HEK293 (cell line): Measurements from ENCODE around the gene PLXND1.
A peak's percentile ranks its signal among the peaks of the same experiment; 100 is the strongest.

Experiments
- CTCF ChIA-PET: fragments of 350-600 bp; formaldehyde crosslinking; extraction: SDS; loops from one replicate; lab custom pipeline; 2021; ENCODE audit warnings: antibody characterized with exemption; lab: Yijun Ruan, JAX
- POLR2A ChIA-PET: fragments of 300-600 bp; formaldehyde crosslinking; extraction: SDS; loops from one replicate; lab custom pipeline; 2020; ENCODE audit warnings: antibody characterized with exemption, inconsistent platforms; lab: Yijun Ruan, JAX
- H3K27ac ChIP-seq: fragments of 200-500 bp; sonication (Bioruptor generic); 2 replicates; pipeline ENCODE4 v1.5.1; 2014; ENCODE audit warnings: low read depth, low read length, control low read depth, inconsistent platforms; ENCODE audit errors: extremely low read depth
- H3K36me3 ChIP-seq, 2 experiments: fragments of 200-500 bp in 1 of 2; sonication (Bioruptor generic) in 1 of 2; 1 replicate in 1 of 2; 2 replicates in 1 of 2; pipeline ENCODE4 v1.5.1; 2014 to 2017; ENCODE audit warnings: inconsistent platforms in 2 of 2, low read length in 2 of 2; ENCODE audit not compliant: control insufficient read depth in 2 of 2, insufficient read depth in 1 of 2
- H3K4me1 ChIP-seq: fragments of 200-500 bp; sonication (Bioruptor generic); 2 replicates; pipeline ENCODE4 v1.5.1; 2014; ENCODE audit warnings: mild to moderate bottlenecking, low read length, inconsistent platforms; ENCODE audit not compliant: control insufficient read depth, insufficient read depth
- H3K4me3 ChIP-seq: 2 replicates; pipeline ENCODE4 v1.5.1; 2011; ENCODE audit warnings: low read depth, mild to moderate bottlenecking, control low read depth, low read length, moderate library complexity
- H3K9me3 ChIP-seq: fragments of 200-500 bp; sonication (Bioruptor generic); 2 replicates; pipeline ENCODE4 v1.5.1; 2014; ENCODE audit warnings: low read depth, low read length, inconsistent platforms; ENCODE audit not compliant: control insufficient read depth, insufficient read depth
- EGR2 ChIP-seq: fragments of 450-650 bp; formaldehyde crosslinking; IDR thresholded peaks from 2 replicates; pipeline ENCODE4 v1.5.1; 2016; ENCODE audit warnings: low read depth, missing biosample characterization, missing genetic modification characterization
- GLI2 ChIP-seq: fragments of 450-650 bp; formaldehyde crosslinking; IDR thresholded peaks from 2 replicates; pipeline ENCODE4; 2017; ENCODE audit warnings: missing biosample characterization, missing genetic modification characterization, low read depth, borderline replicate concordance
- GLIS2 ChIP-seq: fragments of 450-650 bp; formaldehyde crosslinking; IDR thresholded peaks from 2 replicates; pipeline ENCODE4 v1.5.1; 2016; ENCODE audit warnings: missing biosample characterization, missing genetic modification characterization
- KLF1 ChIP-seq: fragments of 450-650 bp; formaldehyde crosslinking; IDR thresholded peaks from 2 replicates; pipeline ENCODE4 v1.5.1; 2016; ENCODE audit warnings: missing biosample characterization, missing genetic modification characterization
- KLF10 ChIP-seq: fragments of 450-650 bp; IDR thresholded peaks from 2 replicates; pipeline ENCODE4 v1.5.1; 2018; ENCODE audit warnings: missing biosample characterization, mild to moderate bottlenecking, missing genetic modification characterization
- KLF7 ChIP-seq: fragments of 450-650 bp; formaldehyde crosslinking; IDR thresholded peaks from 2 replicates; pipeline ENCODE4 v1.5.1; 2016; ENCODE audit warnings: missing biosample characterization, missing genetic modification characterization, borderline replicate concordance
- KLF9 ChIP-seq: fragments of 450-650 bp; formaldehyde crosslinking; IDR thresholded peaks from 2 replicates; pipeline ENCODE4 v1.5.1; 2016; ENCODE audit warnings: missing biosample characterization, missing genetic modification characterization, low read depth
- TRIM28 ChIP-seq: IDR thresholded peaks from 2 replicates; pipeline ENCODE4 v1.6.1; 2011; ENCODE audit warnings: low read length, control low read depth, borderline replicate concordance
- ZFHX2 ChIP-seq: fragments of 450-650 bp; formaldehyde crosslinking; conservative IDR thresholded peaks from 2 replicates; pipeline ENCODE4 v1.5.1; 2016; ENCODE audit warnings: missing biosample characterization, missing genetic modification characterization
- ZIC2 ChIP-seq: fragments of 450-650 bp; formaldehyde crosslinking; IDR thresholded peaks from 2 replicates; pipeline ENCODE4 v1.5.1; 2016; ENCODE audit warnings: missing biosample characterization, missing genetic modification characterization
- ZNF214 ChIP-seq: fragments of 450-650 bp; formaldehyde crosslinking; IDR thresholded peaks from 2 replicates; pipeline ENCODE4 v1.5.1; 2017; ENCODE audit warnings: missing biosample characterization, mild to moderate bottlenecking, missing genetic modification characterization, borderline replicate concordance
- ZNF248 ChIP-seq: fragments of 450-650 bp; formaldehyde crosslinking; IDR thresholded peaks from 2 replicates; pipeline ENCODE4 v1.5.1; 2017; ENCODE audit warnings: missing biosample characterization, missing genetic modification characterization
- ZNF302 ChIP-seq: fragments of 450-650 bp; formaldehyde crosslinking; IDR thresholded peaks from 2 replicates; pipeline ENCODE4 v1.5.1; 2016; ENCODE audit warnings: missing biosample characterization, missing genetic modification characterization, low read depth
- ZNF350 ChIP-seq: fragments of 450-650 bp; formaldehyde crosslinking; IDR thresholded peaks from 2 replicates; pipeline ENCODE4 v1.5.0; 2017; ENCODE audit warnings: missing biosample characterization, mild to moderate bottlenecking, missing genetic modification characterization
- ZNF433 ChIP-seq: fragments of 450-650 bp; formaldehyde crosslinking; IDR thresholded peaks from 2 replicates; pipeline ENCODE4 v1.5.1; 2016; ENCODE audit warnings: missing biosample characterization, missing genetic modification characterization, low read depth
- ZNF560 ChIP-seq: fragments of 450-650 bp; formaldehyde crosslinking; IDR thresholded peaks from 2 replicates; pipeline ENCODE4 v1.5.1; 2017; ENCODE audit warnings: missing biosample characterization, missing genetic modification characterization, borderline replicate concordance
- ZNF571 ChIP-seq: fragments of 450-650 bp; formaldehyde crosslinking; IDR thresholded peaks from 2 replicates; pipeline ENCODE4 v1.5.0; 2017; ENCODE audit warnings: missing biosample characterization, missing genetic modification characterization
- ZNF623 ChIP-seq: fragments of 450-650 bp; formaldehyde crosslinking; IDR thresholded peaks from 2 replicates; pipeline ENCODE4 v1.5.1; 2016; ENCODE audit warnings: missing biosample characterization, missing genetic modification characterization
- ZNF658 ChIP-seq: fragments of 450-650 bp; formaldehyde crosslinking; IDR thresholded peaks from 2 replicates; pipeline ENCODE4; 2016; ENCODE audit warnings: missing biosample characterization, missing genetic modification characterization
- ZNF707 ChIP-seq: fragments of 450-650 bp; formaldehyde crosslinking; IDR thresholded peaks from 2 replicates; pipeline ENCODE4 v1.5.1; 2016; ENCODE audit warnings: missing biosample characterization, missing genetic modification characterization
- ZXDB ChIP-seq: fragments of 450-650 bp; formaldehyde crosslinking; IDR thresholded peaks from 2 replicates; pipeline ENCODE4 v1.5.1; 2016; ENCODE audit warnings: missing biosample characterization, missing genetic modification characterization
- TF ChIP-seq, protein P1 (sequence below): fragments of 450-650 bp; formaldehyde crosslinking; IDR thresholded peaks from 2 replicates; pipeline ENCODE4 v1.5.1; 2016; ENCODE audit warnings: missing biosample characterization, missing genetic modification characterization
- TF ChIP-seq, protein P2 (sequence below): fragments of 450-650 bp; formaldehyde crosslinking; IDR thresholded peaks from 2 replicates; pipeline ENCODE4 v1.5.1; 2016; ENCODE audit warnings: missing biosample characterization, missing genetic modification characterization

PLXND1 gene

DNA sequence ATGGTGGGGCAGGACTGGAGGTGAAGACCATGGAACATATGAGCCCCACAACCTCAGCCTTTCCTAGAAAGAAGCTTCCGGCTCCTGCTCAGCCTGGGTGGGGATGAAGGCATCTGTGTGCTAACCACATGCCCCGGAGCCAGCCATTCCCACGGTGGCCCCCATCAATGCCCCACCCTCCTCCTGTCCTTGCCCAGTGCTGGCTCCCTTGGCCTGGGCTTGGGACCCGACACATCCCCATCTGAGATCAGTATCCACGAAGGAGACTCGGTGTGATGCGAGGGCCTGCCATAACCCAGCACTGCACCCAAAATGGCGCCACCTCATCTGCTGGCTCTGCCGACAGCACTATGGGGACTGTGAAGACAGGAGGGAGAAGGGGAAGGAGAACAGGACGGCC, 16.5 kb upstream of the PLXND1 start (continued):
- TF ChIP-seq ZNF433 (tag by site-specific recombination) (no peak), KLF10 (tag by site-specific recombination) (no peak), ZNF248 (no peak), ZNF302 (tag by site-specific recombination) (no peak), ZNF560 (no peak)
- TF ChIP-seq, all 188 proteins: peak for 0

DNA sequence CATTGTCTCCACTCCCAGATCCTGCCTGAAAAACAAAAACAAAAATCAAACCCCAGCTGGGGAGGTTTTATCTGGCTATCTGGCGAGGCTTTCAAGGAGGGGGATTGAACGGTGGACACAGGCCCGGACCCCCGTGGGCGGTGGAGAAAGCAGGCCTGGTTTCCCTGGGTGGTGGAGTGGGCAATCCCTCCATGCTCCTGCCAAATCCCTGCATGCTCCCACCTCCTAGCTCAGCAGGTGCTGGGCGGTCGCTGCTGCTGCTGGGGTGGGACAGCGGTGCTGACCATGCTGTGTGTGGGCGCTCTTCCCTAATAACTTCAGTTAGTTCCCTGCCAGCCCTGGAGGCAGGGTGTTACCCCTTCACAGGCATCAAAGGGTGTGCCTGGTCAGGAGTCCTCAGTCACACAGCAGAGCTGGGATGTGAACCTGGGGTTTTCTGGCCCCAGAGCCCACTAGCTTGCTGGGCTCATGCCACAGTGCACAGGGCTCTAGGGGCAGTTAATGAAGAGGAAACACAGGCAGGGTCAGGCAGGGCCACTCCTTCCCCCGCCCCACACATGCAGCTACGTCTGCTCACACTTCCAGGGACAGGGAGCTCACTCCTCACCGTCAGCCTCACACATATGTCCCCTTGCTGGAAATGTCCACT, 15.9 kb upstream of the PLXND1 start:
- POLR2A ChIA-PET, result no interaction called here
- Histone ChIP-seq H3K36me3 (no peaks in the 10 kb centered on the region), H3K4me3 (no peak overlapping the region), H3K9me3 (no peaks in the 10 kb centered on the region), H3K4me1 (peaks cover 3% of the 10 kb centered on the region; the same call in 1 of the 2 replicates), H3K27ac (no peak overlapping the region)
- CTCF ChIA-PET, result interaction anchor here (0.6 kb wide), 3 partner anchors 13 to 293 kb away, joined by 3 to 4 read pairs (median 3); no protein-coding TSS in a partner anchor
- TF ChIP-seq EGR2 (tag by site-specific recombination), result peak; percentile 92
- TF ChIP-seq GLI2 (tag by site-specific recombination), result no peak
- peak; percentile 81 for TF ChIP-seq KLF1 (tag by site-specific recombination)
- TF ChIP-seq GLIS2 (tag by site-specific recombination), result no peak
- TF ChIP-seq ZFHX2 (tag by site-specific recombination), result peak; percentile 91
- peak; percentile 90 for TF ChIP-seq ZIC2 (tag by site-specific recombination)

DNA sequence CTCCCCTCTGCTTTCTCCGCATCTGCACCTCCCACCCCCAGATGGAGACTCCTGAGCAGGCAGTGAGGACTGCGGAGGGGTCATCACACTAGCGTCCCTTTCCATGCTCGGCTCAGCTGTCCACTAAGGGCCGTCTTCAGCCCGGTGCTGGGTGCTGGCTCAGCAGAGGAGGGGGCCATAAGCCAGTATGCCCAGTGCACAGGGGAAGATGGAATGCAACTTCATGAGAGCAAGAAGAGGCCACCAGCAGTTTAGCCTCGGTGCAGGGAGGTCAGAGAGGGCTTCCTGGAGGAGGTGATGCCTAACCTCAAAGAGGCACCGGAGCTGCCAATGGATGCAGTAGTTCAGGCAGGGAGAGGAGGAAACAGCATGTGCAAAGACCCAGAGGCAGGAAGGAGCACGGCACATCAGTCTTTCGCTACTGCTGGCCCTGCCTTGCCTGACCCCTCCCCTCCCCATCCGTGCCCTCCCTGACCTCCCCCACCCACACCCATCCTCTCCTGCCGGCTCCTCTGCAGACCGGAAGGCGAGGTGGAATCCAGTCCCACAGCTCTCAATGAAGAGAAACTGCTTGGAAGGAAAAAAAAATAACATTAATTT, 15.2 kb upstream of the PLXND1 start:
- H3K4me3 ChIP-seq, result no peak overlapping the region
- no peaks in the 10 kb centered on the region for H3K9me3 ChIP-seq
- ChIA-PET CTCF (interaction anchor here (0.6 to 0.7 kb wide), 2 partner anchors 12 to 40 kb away, joined by 3 to 4 read pairs; no protein-coding TSS in a partner anchor), POLR2A (no interaction called here)
- peaks cover 3% of the 10 kb centered on the region; the same call in 1 of the 2 replicates for H3K4me1 ChIP-seq
- no peak overlapping the region for H3K27ac ChIP-seq
- no peaks in the 10 kb centered on the region for H3K36me3 ChIP-seq
- TF ChIP-seq ZNF571 (tag by site-specific recombination) (no peak), ZNF623 (peak; percentile 74)

DNA sequence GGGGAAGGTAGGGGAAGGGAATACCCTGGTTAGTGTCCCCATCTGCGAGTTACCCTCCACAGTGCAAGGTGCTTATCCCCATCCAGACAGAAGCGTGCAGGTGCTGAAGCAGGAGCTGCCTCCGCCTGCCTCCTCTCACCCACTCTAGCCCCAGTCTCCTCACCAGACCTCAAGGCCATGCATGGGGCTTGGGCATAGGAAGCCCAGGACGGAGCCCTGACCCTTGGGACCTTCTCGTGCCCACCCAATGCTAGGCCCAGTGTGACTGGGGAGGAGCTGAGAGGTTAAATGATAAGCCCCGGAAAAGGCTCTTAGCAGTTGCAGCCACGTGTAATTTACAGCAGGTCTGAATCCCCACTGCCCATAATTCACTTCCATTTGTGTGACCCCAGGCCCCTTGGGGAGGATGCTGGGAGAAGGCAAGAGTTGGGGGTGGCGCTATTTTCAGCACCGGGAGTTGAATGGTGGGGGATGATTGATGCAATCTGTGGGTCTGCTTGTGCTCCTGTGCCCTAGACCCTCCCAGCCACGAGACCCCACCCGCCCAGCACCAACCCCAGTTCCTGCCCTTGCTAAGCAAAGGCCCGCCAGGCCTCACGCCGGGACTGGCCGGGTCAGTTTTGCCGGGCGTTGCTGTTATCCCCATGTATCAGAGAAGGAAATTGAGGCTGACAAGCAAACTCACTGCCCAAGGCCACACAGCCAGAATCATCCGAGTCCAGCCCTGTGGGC, 14.5 kb upstream of the PLXND1 start:
- POLR2A ChIA-PET, result no interaction called here
- Histone ChIP-seq H3K4me3 (no peak overlapping the region), H3K27ac (no peak overlapping the region), H3K36me3 (no peaks in the 10 kb centered on the region), H3K4me1 (no peaks in the 10 kb centered on the region), H3K9me3 (no peaks in the 10 kb centered on the region)
- CTCF ChIA-PET, result no interaction called here
- TF ChIP-seq, protein P1, sequence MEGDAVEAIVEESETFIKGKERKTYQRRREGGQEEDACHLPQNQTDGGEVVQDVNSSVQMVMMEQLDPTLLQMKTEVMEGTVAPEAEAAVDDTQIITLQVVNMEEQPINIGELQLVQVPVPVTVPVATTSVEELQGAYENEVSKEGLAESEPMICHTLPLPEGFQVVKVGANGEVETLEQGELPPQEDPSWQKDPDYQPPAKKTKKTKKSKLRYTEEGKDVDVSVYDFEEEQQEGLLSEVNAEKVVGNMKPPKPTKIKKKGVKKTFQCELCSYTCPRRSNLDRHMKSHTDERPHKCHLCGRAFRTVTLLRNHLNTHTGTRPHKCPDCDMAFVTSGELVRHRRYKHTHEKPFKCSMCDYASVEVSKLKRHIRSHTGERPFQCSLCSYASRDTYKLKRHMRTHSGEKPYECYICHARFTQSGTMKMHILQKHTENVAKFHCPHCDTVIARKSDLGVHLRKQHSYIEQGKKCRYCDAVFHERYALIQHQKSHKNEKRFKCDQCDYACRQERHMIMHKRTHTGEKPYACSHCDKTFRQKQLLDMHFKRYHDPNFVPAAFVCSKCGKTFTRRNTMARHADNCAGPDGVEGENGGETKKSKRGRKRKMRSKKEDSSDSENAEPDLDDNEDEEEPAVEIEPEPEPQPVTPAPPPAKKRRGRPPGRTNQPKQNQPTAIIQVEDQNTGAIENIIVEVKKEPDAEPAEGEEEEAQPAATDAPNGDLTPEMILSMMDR (tag by site-specific recombination), result no peak
- TF ChIP-seq ZNF350 (tag by site-specific recombination) (no peak), KLF7 (tag by site-specific recombination) (no peak), ZXDB (tag by site-specific recombination) (no peak), KLF9 (tag by site-specific recombination) (no peak), ZNF214 (tag by site-specific recombination) (no peak), ZNF658 (tag by site-specific recombination) (no peak), TRIM28 (no peak), ZNF707 (tag by site-specific recombination) (no peak)
- TF ChIP-seq, protein P2, sequence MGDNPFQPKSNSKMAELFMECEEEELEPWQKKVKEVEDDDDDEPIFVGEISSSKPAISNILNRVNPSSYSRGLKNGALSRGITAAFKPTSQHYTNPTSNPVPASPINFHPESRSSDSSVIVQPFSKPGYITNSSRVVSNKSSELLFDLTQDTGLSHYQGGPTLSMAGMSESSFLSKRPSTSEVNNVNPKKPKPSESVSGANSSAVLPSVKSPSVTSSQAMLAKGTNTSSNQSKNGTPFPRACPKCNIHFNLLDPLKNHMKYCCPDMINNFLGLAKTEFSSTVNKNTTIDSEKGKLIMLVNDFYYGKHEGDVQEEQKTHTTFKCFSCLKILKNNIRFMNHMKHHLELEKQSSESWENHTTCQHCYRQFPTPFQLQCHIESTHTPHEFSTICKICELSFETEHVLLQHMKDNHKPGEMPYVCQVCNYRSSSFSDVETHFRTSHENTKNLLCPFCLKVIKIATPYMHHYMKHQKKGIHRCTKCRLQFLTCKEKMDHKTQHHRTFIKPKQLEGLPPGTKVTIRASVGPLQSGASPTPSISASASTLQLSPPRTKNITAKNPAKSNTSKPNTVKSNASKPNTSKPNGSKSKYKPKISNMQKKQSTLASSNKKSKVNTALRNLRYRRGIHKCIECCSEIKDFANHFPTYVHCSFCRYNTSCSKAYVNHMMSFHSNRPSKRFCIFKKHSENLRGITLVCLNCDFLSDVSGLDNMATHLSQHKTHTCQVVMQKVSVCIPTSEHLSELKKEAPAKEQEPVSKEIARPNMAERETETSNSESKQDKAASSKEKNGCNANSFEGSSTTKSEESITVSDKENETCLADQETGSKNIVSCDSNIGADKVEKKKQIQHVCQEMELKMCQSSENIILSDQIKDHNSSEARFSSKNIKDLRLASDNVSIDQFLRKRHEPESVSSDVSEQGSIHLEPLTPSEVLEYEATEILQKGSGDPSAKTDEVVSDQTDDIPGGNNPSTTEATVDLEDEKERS (tag by site-specific recombination), result no peak
